C4-2B (cell line): ENCODE measurements around the gene AHNAK.

Experiments used
- H3K27ac ChIP-seq: fragments of 450-650 bp; 2 replicates; pipeline ENCODE4 v1.5.1; 2017
- CTCF ChIP-seq: fragments of 450-650 bp; conservative IDR thresholded peaks from 2 replicates; pipeline ENCODE4 v1.5.1; 2017; ENCODE audit warnings: mild to moderate bottlenecking
- ZFX ChIP-seq: fragments of 450-650 bp; IDR thresholded peaks from 2 replicates; pipeline ENCODE4 v1.6.1; 2017

The AHNAK gene

GRCh38 chr11:62552485-62553079 is 6.0 kb upstream of the AHNAK start:
- TF ChIP-seq ZFX, result no peak
- TF ChIP-seq CTCF, result no peak
- H3K27ac ChIP-seq, result peak overlapping the region; percentile 83

GRCh38 chr11:62550478-62550877 is 3.9 kb upstream of the AHNAK start:
- H3K27ac ChIP-seq, result peak overlapping the region; percentile 75; the same call in 1 of the 2 replicates

- TF ChIP-seq ZFX, result no peak
- TF ChIP-seq CTCF, result no peak
- H3K27ac ChIP-seq, result peak overlapping the region; percentile 75
Measured at GRCh38 chr11:62548545-62549335, 2.1 kb upstream of the AHNAK start.

GRCh38 chr11:62547691-62548281 is 1.2 kb upstream of the AHNAK start:
- peak overlapping the region; percentile 75 for H3K27ac ChIP-seq
- TF ChIP-seq CTCF (no peak), ZFX (no peak)

GRCh38 chr11:62546929-62547625 is 471 bp upstream of the AHNAK start:
- TF ChIP-seq ZFX (no peak), CTCF (no peak)
- peak overlapping the region; percentile 75 for H3K27ac ChIP-seq

- TF ChIP-seq CTCF, result no peak
- no peak for TF ChIP-seq ZFX
- H3K27ac ChIP-seq, result peak overlapping the region; percentile 75
Measured at GRCh38 chr11:62545437-62546243, 966 bp downstream of the AHNAK start.
